Neuronal stem cell (in vitro differentiated cells): Measurements from ENCODE around the gene E4F1.

Source experiments
- DNase-seq: peaks from one replicate; pipeline ENCODE4 v3.0.0-alpha.2; 2013; ENCODE audit warnings: low spot score
- H2AFZ ChIP-seq: one replicate; pipeline ENCODE4 v1.6.1; 2013; ENCODE audit warnings: mild to moderate bottlenecking, low read length, inconsistent platforms
- H2AK5ac ChIP-seq: 2 replicates; pipeline ENCODE4 v1.6.1; 2013; ENCODE audit warnings: low read depth, mild to moderate bottlenecking, inconsistent platforms, low read length, moderate library complexity, mixed read lengths
- H2BK120ac ChIP-seq: 2 replicates; pipeline ENCODE4 v1.6.1; 2013; ENCODE audit warnings: low read depth, mild to moderate bottlenecking, inconsistent platforms, low read length, moderate library complexity, mixed read lengths
- H2BK12ac ChIP-seq: one replicate; pipeline ENCODE4 v1.6.1; 2013; ENCODE audit warnings: low read length, inconsistent platforms
- H2BK15ac ChIP-seq: 2 replicates; pipeline ENCODE4 v1.6.1; 2013; ENCODE audit warnings: mild to moderate bottlenecking, low read length, inconsistent platforms, mixed read lengths
- H2BK5ac ChIP-seq: one replicate; pipeline ENCODE4 v1.6.1; 2013; ENCODE audit warnings: inconsistent platforms, mild to moderate bottlenecking, low read length, moderate library complexity
- H3K14ac ChIP-seq: one replicate; pipeline ENCODE4 v1.6.1; 2013; ENCODE audit warnings: low read length, inconsistent platforms
- H3K18ac ChIP-seq: 2 replicates; pipeline ENCODE4 v1.6.1; 2013; ENCODE audit warnings: low read length, inconsistent platforms
- H3K23ac ChIP-seq: 2 replicates; pipeline ENCODE4 v1.6.1; 2013; ENCODE audit warnings: low read depth, mild to moderate bottlenecking, mixed read lengths, low read length, inconsistent platforms; ENCODE audit not compliant: poor library complexity
- H3K27ac ChIP-seq: replicated peaks from 3 replicates; pipeline ENCODE4 v1.5.1; 2013; ENCODE audit warnings: low read length, inconsistent platforms
- H3K27me3 ChIP-seq, 3 experiments: 2 replicates each; pipeline ENCODE4 v1.6.1; 2013; ENCODE audit warnings: low read length in 3 of 3, mild to moderate bottlenecking in 2 of 3, inconsistent platforms in 1 of 3, low read depth in 1 of 3, mixed read lengths in 1 of 3, moderate library complexity in 1 of 3; ENCODE audit not compliant: control insufficient read depth in 3 of 3, insufficient read depth in 3 of 3
- H3K36me3 ChIP-seq, 2 donors: replicated peaks in 1 of 2; 2 replicates each; pipeline ENCODE4 v1.6.1; 2013; ENCODE audit warnings: low read length in 2 of 2; ENCODE audit not compliant: control insufficient read depth in 2 of 2, insufficient read depth in 2 of 2
- H3K4ac ChIP-seq: 2 replicates; pipeline ENCODE4 v1.6.1; 2013; ENCODE audit warnings: inconsistent platforms, mild to moderate bottlenecking, low read length, moderate library complexity
- H3K4me1 ChIP-seq, 2 donors: 1 replicate in 1 of 2; 2 replicates in 1 of 2; pipeline ENCODE4 v1.6.1; 2013; ENCODE audit warnings: low read length in 2 of 2, low read depth in 1 of 2; ENCODE audit not compliant: control insufficient read depth in 2 of 2, insufficient read depth in 1 of 2
- H3K4me2 ChIP-seq: one replicate; pipeline ENCODE4 v1.6.1; 2013; ENCODE audit warnings: mild to moderate bottlenecking, low read length, inconsistent platforms; ENCODE audit not compliant: insufficient read depth, poor library complexity, severe bottlenecking
- H3K4me3 ChIP-seq, 2 donors: 2 replicates each; pipeline ENCODE4 v1.5.1; 2013; ENCODE audit warnings: low read length in 2 of 2, mild to moderate bottlenecking in 2 of 2, inconsistent platforms in 1 of 2, moderate library complexity in 1 of 2
- H3K79me1 ChIP-seq: one replicate; pipeline ENCODE4 v1.6.1; 2013; ENCODE audit warnings: low read depth, mild to moderate bottlenecking, inconsistent platforms, low read length, moderate library complexity
- H3K9ac ChIP-seq: one replicate; pipeline ENCODE4 v1.6.1; 2013; ENCODE audit warnings: mild to moderate bottlenecking, low read depth, low read length, inconsistent platforms; ENCODE audit not compliant: poor library complexity
- H3K9me3 ChIP-seq, 2 donors: replicated peaks in 1 of 2; 2 replicates each; pipeline versions ENCODE3 to v1.6.1; 2013; ENCODE audit warnings: low read length in 2 of 2, mild to moderate bottlenecking in 2 of 2, inconsistent platforms in 1 of 2, low read depth in 1 of 2, mixed read lengths in 1 of 2, moderate library complexity in 1 of 2; ENCODE audit not compliant: control insufficient read depth in 2 of 2, insufficient read depth in 1 of 2
- H4K8ac ChIP-seq: one replicate; pipeline ENCODE4 v1.6.1; 2013; ENCODE audit warnings: low read depth, mild to moderate bottlenecking, inconsistent platforms, low read length, moderate library complexity
- H4K91ac ChIP-seq: one replicate; pipeline ENCODE4 v1.6.1; 2013; ENCODE audit warnings: low read length, low read depth, mild to moderate bottlenecking, inconsistent platforms; ENCODE audit not compliant: poor library complexity
- WGBS, 2 donors: extraction: QIAGEN DNeasy Blood & Tissue Kit; methylation state at CpG; one replicate each; pipeline ENCODE4 v1.1.7; 2013; ENCODE audit warnings: missing lambda C conversion rate in 2 of 2, mixed read lengths in 1 of 2; ENCODE audit not compliant: insufficient read length in 2 of 2, insufficient replicate concordance in 1 of 2; ENCODE audit errors: extremely low coverage in 2 of 2; 5-methylcytosine and 5-hydroxymethylcytosine counted together

The E4F1 gene

GRCh38 chr16:2233046-2233775, 9.8 kb downstream of the E4F1 start:
- H3K23ac ChIP-seq, result no peak overlapping the region

DNA sequence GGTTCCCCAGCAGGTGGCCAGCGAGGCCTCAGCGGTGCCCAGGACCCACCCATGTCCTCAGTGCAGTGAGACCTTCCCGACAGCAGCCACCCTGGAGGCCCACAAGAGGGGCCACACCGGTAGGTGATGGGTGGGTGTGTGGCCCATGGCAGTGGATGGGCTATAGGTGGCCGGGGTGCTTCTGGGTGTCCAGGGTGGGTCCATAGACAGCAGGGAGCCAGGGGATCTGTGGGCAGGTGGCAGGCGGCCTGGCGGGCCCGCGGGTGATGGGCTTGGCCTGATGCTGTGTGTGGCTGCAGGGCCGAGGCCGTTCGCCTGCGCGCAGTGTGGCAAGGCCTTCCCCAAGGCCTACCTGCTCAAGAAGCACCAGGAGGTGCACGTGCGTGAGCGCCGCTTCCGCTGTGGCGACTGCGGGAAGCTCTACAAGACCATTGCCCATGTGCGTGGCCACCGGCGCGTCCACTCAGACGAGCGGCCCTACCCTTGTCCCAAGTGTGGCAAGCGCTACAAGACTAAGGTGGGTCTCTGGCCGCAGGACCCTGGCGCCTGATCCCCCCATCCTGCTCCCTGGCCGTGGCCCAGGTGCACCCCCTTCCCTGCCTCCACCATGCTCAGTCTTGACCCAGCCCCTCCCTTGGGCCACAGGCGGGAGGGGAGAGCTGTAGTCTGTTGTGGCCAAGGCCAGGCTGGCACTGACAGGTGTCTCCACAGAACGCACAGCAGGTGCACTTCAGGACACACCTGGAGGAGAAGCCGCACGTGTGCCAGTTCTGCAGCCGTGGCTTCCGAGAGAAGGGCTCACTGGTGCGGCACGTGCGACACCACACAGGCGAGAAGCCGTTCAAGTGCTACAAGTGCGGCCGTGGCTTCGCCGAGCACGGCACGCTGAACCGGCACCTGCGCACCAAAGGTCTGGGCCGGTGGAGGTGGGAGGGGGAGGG, 10.8 kb downstream of the E4F1 start:
- Histone ChIP-seq H2BK12ac (peak overlapping the region; percentile 22), H2BK120ac (no peak overlapping the region), H3K4ac (no peak overlapping the region), H4K91ac (peak overlapping the region; percentile 85), H3K27ac (no peak overlapping the region), H3K4me3 (no peak overlapping the region), H2AFZ (no peak overlapping the region), H2AK5ac (no peak overlapping the region), H3K18ac (no peak overlapping the region), H2BK5ac (peak overlapping the region; percentile 39), H2BK15ac (no peak overlapping the region), H3K23ac (peak overlapping the region; percentile 55), H3K14ac (no peak overlapping the region), H3K4me1 (peaks cover 0 to 16% of the 10 kb centered on the region in 2 donors), H3K4me2 (no peak overlapping the region), H3K79me1 (peaks cover 15% of the 10 kb centered on the region), H3K9me3 (peaks cover 0 to 1% of the 10 kb centered on the region in 2 donors), H3K27me3 (peaks cover 0 to 22% (median 7%) of the 10 kb centered on the region in 3 experiments), H4K8ac (peak overlapping the region; percentile 65), H3K9ac (peak overlapping the region; percentile 60), H3K36me3 (peaks cover 40 to 83% of the 10 kb centered on the region in 2 donors)
- DNase-seq, result no peak
- no CpG with 5 or more reads among the region's 51 CpGs for WGBS, 2 donors

More at GRCh38 chr16:2233046-2233775, 9.8 kb downstream of the E4F1 start:
- no peak overlapping the region for H3K14ac ChIP-seq
- H3K36me3 ChIP-seq, result peaks cover 44 to 87% of the 10 kb centered on the region in 2 donors
- no peak overlapping the region for H3K4ac ChIP-seq
- no peak overlapping the region for H2BK12ac ChIP-seq
- no CpG with 5 or more reads among the region's 28 CpGs for WGBS, 2 donors
- no peak overlapping the region for H3K18ac ChIP-seq
- no peak overlapping the region for H3K4me2 ChIP-seq
- no peak overlapping the region for H2BK5ac ChIP-seq
- peaks cover 0 to 13% of the 10 kb centered on the region in 2 donors for H3K4me1 ChIP-seq
- no peak overlapping the region for H4K8ac ChIP-seq
- no peak overlapping the region for H3K27ac ChIP-seq
- peaks cover 0 to 22% (median 7%) of the 10 kb centered on the region in 3 experiments for H3K27me3 ChIP-seq
- no peak for DNase-seq
- no peak overlapping the region for H2BK120ac ChIP-seq
- H2BK15ac ChIP-seq, result no peak overlapping the region
- no peak overlapping the region for H2AK5ac ChIP-seq
- no peak overlapping the region for H4K91ac ChIP-seq
- no peak overlapping the region for H3K4me3 ChIP-seq
- H3K9me3 ChIP-seq, result peaks cover 0 to 1% of the 10 kb centered on the region in 2 donors
- no peak overlapping the region for H2AFZ ChIP-seq
- H3K9ac ChIP-seq, result peak overlapping the region; percentile 21
- peaks cover 20% of the 10 kb centered on the region for H3K79me1 ChIP-seq

DNA sequence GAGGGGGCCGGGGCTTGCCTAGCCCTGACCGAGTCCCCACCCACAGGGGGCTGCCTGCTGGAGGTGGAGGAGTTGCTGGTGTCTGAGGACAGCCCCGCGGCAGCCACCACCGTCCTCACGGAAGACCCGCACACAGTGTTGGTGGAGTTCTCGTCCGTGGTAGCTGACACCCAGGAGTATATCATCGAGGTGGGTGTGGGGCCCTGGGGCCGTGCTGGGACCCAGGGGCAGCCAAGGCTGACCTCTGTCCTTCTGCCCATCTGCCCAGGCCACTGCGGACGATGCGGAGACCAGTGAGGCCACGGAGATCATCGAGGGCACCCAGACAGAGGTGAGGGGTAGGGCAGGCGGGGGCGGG, 11.4 kb downstream of the E4F1 start:
- no peak overlapping the region for H3K9ac ChIP-seq
- H3K36me3 ChIP-seq, result peaks cover 36 to 82% of the 10 kb centered on the region in 2 donors
- no peak overlapping the region for H2AK5ac ChIP-seq
- H2BK12ac ChIP-seq, result no peak overlapping the region
- H3K4me2 ChIP-seq, result no peak overlapping the region
- no peak overlapping the region for H2AFZ ChIP-seq
- peak overlapping the region; percentile 80 for H3K23ac ChIP-seq
- no peak overlapping the region for H2BK120ac ChIP-seq
- no peak overlapping the region for H3K27ac ChIP-seq
- no peak overlapping the region for H2BK5ac ChIP-seq
- H3K27me3 ChIP-seq, result peaks cover 0 to 22% (median 7%) of the 10 kb centered on the region in 3 experiments
- H3K9me3 ChIP-seq, result peaks cover 0 to 1% of the 10 kb centered on the region in 2 donors
- no peak overlapping the region for H3K14ac ChIP-seq
- peaks cover 0 to 16% of the 10 kb centered on the region in 2 donors for H3K4me1 ChIP-seq
- no peak overlapping the region for H4K8ac ChIP-seq
- H2BK15ac ChIP-seq, result no peak overlapping the region
- H3K4me3 ChIP-seq, result no peak overlapping the region
- no peak overlapping the region for H3K18ac ChIP-seq
- H4K91ac ChIP-seq, result no peak overlapping the region
- H3K79me1 ChIP-seq, result peaks cover 14% of the 10 kb centered on the region
- WGBS, 2 donors, result no CpG with 5 or more reads among the region's 18 CpGs
- no peak for DNase-seq
- H3K4ac ChIP-seq, result no peak overlapping the region

DNA sequence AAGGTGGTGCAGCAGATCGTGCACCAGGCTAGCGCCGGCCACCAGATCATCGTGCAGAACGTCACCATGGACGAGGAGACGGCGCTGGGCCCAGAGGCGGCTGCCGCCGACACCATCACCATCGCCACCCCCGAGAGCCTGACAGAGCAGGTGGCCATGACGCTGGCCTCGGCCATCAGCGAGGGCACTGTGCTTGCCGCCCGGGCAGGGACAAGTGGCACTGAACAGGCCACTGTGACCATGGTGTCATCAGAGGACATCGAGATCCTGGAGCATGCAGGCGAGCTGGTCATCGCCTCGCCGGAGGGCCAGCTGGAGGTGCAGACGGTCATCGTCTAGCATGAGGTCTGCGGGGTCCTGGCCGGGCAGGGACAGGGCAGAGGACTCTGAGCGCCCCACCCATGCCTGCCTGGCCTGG, 11.9 kb downstream of the E4F1 start:
- Histone ChIP-seq H3K4ac (no peak overlapping the region), H3K79me1 (peaks cover 12% of the 10 kb centered on the region), H3K9ac (peak overlapping the region; percentile 44), H3K18ac (no peak overlapping the region), H3K14ac (no peak overlapping the region), H2BK12ac (peak overlapping the region; percentile 10), H2AK5ac (no peak overlapping the region), H3K27me3 (peaks cover 0 to 22% (median 7%) of the 10 kb centered on the region in 3 experiments), H2BK5ac (no peak overlapping the region), H2AFZ (no peak overlapping the region), H2BK120ac (no peak overlapping the region), H3K23ac (peak overlapping the region; percentile 80), H3K36me3 (peaks cover 34 to 80% of the 10 kb centered on the region in 2 donors), H3K4me1 (peaks cover 0 to 16% of the 10 kb centered on the region in 2 donors), H3K4me2 (no peak overlapping the region), H4K8ac (no peak overlapping the region), H2BK15ac (no peak overlapping the region), H3K9me3 (peaks cover 0 to 1% of the 10 kb centered on the region in 2 donors), H3K4me3 (peak overlapping the region in 1 of 2 donors; percentile 23), H3K27ac (no peak overlapping the region), H4K91ac (peak overlapping the region; percentile 30)
- DNase-seq, result no peak
- no CpG with 5 or more reads among the region's 28 CpGs for WGBS, 2 donors
